ENCODE measurements around the gene LRRC8E. TPM values are rescaled to one million over a fixed set of nuclear protein-coding genes. Genes with fewer than 3 reads are reported as not detected.

LRRC8E gene
- total RNA-seq, 6 experiments from 2014 or later = 4.9 to 7.3 (median 6.1) TPM

GRCh38 chr19:7881910-7882309, 6.4 kb upstream of the LRRC8E start:
- H3K9me3 Mint-ChIP-seq = no peaks in the 10 kb centered on the region
- peaks cover 4% of the 10 kb centered on the region for H3K27me3 Mint-ChIP-seq (ENCODE audit: insufficient read depth)
- no peak overlapping the region for H3K27ac Mint-ChIP-seq
- H3K4me3 Mint-ChIP-seq = no peak overlapping the region
- DNase-seq = no peak
- H3K4me1 Mint-ChIP-seq (ENCODE audit: low read depth) = peaks cover 14% of the 10 kb centered on the region
- no peak for TF ChIP-seq CTCF (IDR thresholded peaks at IDR 0.05)
- H3K36me3 Mint-ChIP-seq (ENCODE audit: low read depth) = no peaks in the 10 kb centered on the region

- H3K36me3 Mint-ChIP-seq (ENCODE audit: low read depth) = no peaks in the 10 kb centered on the region
- no peak for DNase-seq
- H3K4me3 Mint-ChIP-seq = no peak overlapping the region
- H3K27ac Mint-ChIP-seq = no peak overlapping the region
- H3K27me3 Mint-ChIP-seq (ENCODE audit: insufficient read depth) = peaks cover 4% of the 10 kb centered on the region
- TF ChIP-seq CTCF (IDR thresholded peaks at IDR 0.05) = no peak
- peaks cover 8% of the 10 kb centered on the region; the same call in 1 of the 2 replicates for H3K4me1 Mint-ChIP-seq (ENCODE audit: low read depth)
- no peaks in the 10 kb centered on the region for H3K9me3 Mint-ChIP-seq
Observed at GRCh38 chr19:7883105-7883504, 5.2 kb upstream of the LRRC8E start.

- Mint-ChIP-seq H3K9me3 (no peaks in the 10 kb centered on the region), H3K36me3 (ENCODE audit: low read depth) (no peaks in the 10 kb centered on the region), H3K27ac (no peak overlapping the region; the same call in 1 of the 2 replicates), H3K4me3 (no peak overlapping the region), H3K4me1 (ENCODE audit: low read depth) (peaks cover 8% of the 10 kb centered on the region; the same call in 1 of the 2 replicates), H3K27me3 (ENCODE audit: insufficient read depth) (peaks cover 4% of the 10 kb centered on the region)
- TF ChIP-seq CTCF (IDR thresholded peaks at IDR 0.05) = no peak
- DNase-seq = peak; percentile 51
Observed at GRCh38 chr19:7883796-7884570, 4.3 kb upstream of the LRRC8E start.

- no peak for TF ChIP-seq CTCF (IDR thresholded peaks at IDR 0.05)
- Mint-ChIP-seq H3K27me3 (ENCODE audit: insufficient read depth) (peaks cover 4% of the 10 kb centered on the region), H3K4me1 (ENCODE audit: low read depth) (peaks cover 8% of the 10 kb centered on the region; the same call in 1 of the 2 replicates), H3K27ac (no peak overlapping the region), H3K4me3 (no peak overlapping the region), H3K9me3 (no peaks in the 10 kb centered on the region), H3K36me3 (ENCODE audit: low read depth) (no peaks in the 10 kb centered on the region)
- DNase-seq = no peak
Observed at GRCh38 chr19:7885818-7886217, 2.5 kb upstream of the LRRC8E start.

- no peak overlapping the region; the same call in 1 of the 2 replicates for H3K4me3 Mint-ChIP-seq
- no peaks in the 10 kb centered on the region for H3K9me3 Mint-ChIP-seq
- H3K4me1 Mint-ChIP-seq (ENCODE audit: low read depth) = peaks cover 8% of the 10 kb centered on the region; the same call in 1 of the 2 replicates
- H3K27me3 Mint-ChIP-seq (ENCODE audit: insufficient read depth) = peaks cover 4% of the 10 kb centered on the region
- no peaks in the 10 kb centered on the region for H3K36me3 Mint-ChIP-seq (ENCODE audit: low read depth)
- TF ChIP-seq CTCF (IDR thresholded peaks at IDR 0.05) = no peak
- DNase-seq = no peak
- no peak overlapping the region for H3K27ac Mint-ChIP-seq
Observed at GRCh38 chr19:7887408-7888144, 734 bp upstream of the LRRC8E start.

Data from HFFc6 (cell line).